ENCODE results near the gene BAIAP2L1. TPM values are rescaled to one million over a fixed set of nuclear protein-coding genes. Genes with fewer than 3 reads are reported as not detected.

The BAIAP2L1 gene
- total RNA-seq, 1 donor from 2014 or later = 21.6 TPM

- peaks cover 4% of the 10 kb centered on the region for H3K36me3 ChIP-seq (ENCODE audit: insufficient read depth, low read length)
- H3K27me3 ChIP-seq (ENCODE audit: insufficient read depth, low read length) = no peaks in the 10 kb centered on the region
- H3K4me2 ChIP-seq (ENCODE audit: low read length) = no peak overlapping the region
- H3K9ac ChIP-seq (ENCODE audit: low read length) = no peak overlapping the region
- Mint-ChIP-seq H3K9me3 (ENCODE audit: unreplicated experiment) (no peaks in the 10 kb centered on the region), H3K27me3 (ENCODE audit: low read depth, unreplicated experiment) (no peaks in the 10 kb centered on the region), H3K4me3 (ENCODE audit: unreplicated experiment) (no peak overlapping the region), H3K27ac (ENCODE audit: unreplicated experiment) (no peak overlapping the region), H3K4me1 (ENCODE audit: low read depth, unreplicated experiment) (peaks cover 16% of the 10 kb centered on the region), H3K36me3 (ENCODE audit: low read depth, unreplicated experiment) (peaks cover 20% of the 10 kb centered on the region)
- H3K27ac ChIP-seq (ENCODE audit: low read depth, low read length) = no peak overlapping the region
- no peak for DNase-seq (ENCODE audit: low read depth)
- TF ChIP-seq EZH2 (IDR thresholded peaks at IDR 0.05; ENCODE audit: insufficient read depth, low read length) = no peak
- TF ChIP-seq CTCF (IDR thresholded peaks at IDR 0.05; ENCODE audit: insufficient read depth, low read depth, low read length) = no peak
- no peaks in the 10 kb centered on the region for H3K79me2 ChIP-seq (ENCODE audit: insufficient read depth, low read length)
- H3K4me1 ChIP-seq (ENCODE audit: insufficient read depth, low read length) = no peaks in the 10 kb centered on the region
- no peak overlapping the region for H3K4me3 ChIP-seq (ENCODE audit: insufficient read depth, low read depth, low read length)
- FAIRE-seq = no peak
- no peak overlapping the region for H2AFZ ChIP-seq (ENCODE audit: low read depth, low read length)
- H3K9me3 ChIP-seq (ENCODE audit: insufficient read depth, low read depth, low read length) = no peaks in the 10 kb centered on the region
- H4K20me1 ChIP-seq (ENCODE audit: insufficient read depth, low read length) = no peaks in the 10 kb centered on the region
Observed at GRCh38 chr7:98309566-98309965, 91.3 kb downstream of the BAIAP2L1 start.

- Mint-ChIP-seq H3K27ac (ENCODE audit: unreplicated experiment) (no peak overlapping the region), H3K9me3 (ENCODE audit: unreplicated experiment) (no peaks in the 10 kb centered on the region), H3K27me3 (ENCODE audit: low read depth, unreplicated experiment) (no peaks in the 10 kb centered on the region), H3K36me3 (ENCODE audit: low read depth, unreplicated experiment) (peaks cover 20% of the 10 kb centered on the region), H3K4me1 (ENCODE audit: low read depth, unreplicated experiment) (peaks cover 9% of the 10 kb centered on the region), H3K4me3 (ENCODE audit: unreplicated experiment) (no peak overlapping the region)
- Histone ChIP-seq H3K4me1 (ENCODE audit: insufficient read depth, low read length) (no peaks in the 10 kb centered on the region), H3K79me2 (ENCODE audit: insufficient read depth, low read length) (no peaks in the 10 kb centered on the region), H3K4me2 (ENCODE audit: low read length) (no peak overlapping the region), H3K27me3 (ENCODE audit: insufficient read depth, low read length) (no peaks in the 10 kb centered on the region), H2AFZ (ENCODE audit: low read depth, low read length) (no peak overlapping the region), H3K9me3 (ENCODE audit: insufficient read depth, low read depth, low read length) (no peaks in the 10 kb centered on the region), H3K36me3 (ENCODE audit: insufficient read depth, low read length) (peaks cover 4% of the 10 kb centered on the region), H3K4me3 (ENCODE audit: insufficient read depth, low read depth, low read length) (no peak overlapping the region), H3K27ac (ENCODE audit: low read depth, low read length) (no peak overlapping the region), H4K20me1 (ENCODE audit: insufficient read depth, low read length) (no peaks in the 10 kb centered on the region), H3K9ac (ENCODE audit: low read length) (no peak overlapping the region)
- FAIRE-seq = no peak
- TF ChIP-seq CTCF (IDR thresholded peaks at IDR 0.05; ENCODE audit: insufficient read depth, low read depth, low read length) = no peak
- no peak for TF ChIP-seq EZH2 (IDR thresholded peaks at IDR 0.05; ENCODE audit: insufficient read depth, low read length)
- no peak for DNase-seq (ENCODE audit: low read depth)
Observed at GRCh38 chr7:98307971-98308466, 92.9 kb downstream of the BAIAP2L1 start.

GRCh38 chr7:98305951-98306535, 94.8 kb downstream of the BAIAP2L1 start:
- Mint-ChIP-seq H3K9me3 (ENCODE audit: unreplicated experiment) (no peaks in the 10 kb centered on the region), H3K27me3 (ENCODE audit: low read depth, unreplicated experiment) (no peaks in the 10 kb centered on the region), H3K27ac (ENCODE audit: unreplicated experiment) (no peak overlapping the region), H3K4me1 (ENCODE audit: low read depth, unreplicated experiment) (peaks cover under 1% of the 10 kb centered on the region), H3K36me3 (ENCODE audit: low read depth, unreplicated experiment) (peaks cover 21% of the 10 kb centered on the region), H3K4me3 (ENCODE audit: unreplicated experiment) (no peak overlapping the region)
- Histone ChIP-seq H3K36me3 (ENCODE audit: insufficient read depth, low read length) (peaks cover 4% of the 10 kb centered on the region), H3K9me3 (ENCODE audit: insufficient read depth, low read depth, low read length) (no peaks in the 10 kb centered on the region), H4K20me1 (ENCODE audit: insufficient read depth, low read length) (no peaks in the 10 kb centered on the region), H3K9ac (ENCODE audit: low read length) (no peak overlapping the region), H3K4me1 (ENCODE audit: insufficient read depth, low read length) (no peaks in the 10 kb centered on the region), H2AFZ (ENCODE audit: low read depth, low read length) (no peak overlapping the region), H3K79me2 (ENCODE audit: insufficient read depth, low read length) (no peaks in the 10 kb centered on the region), H3K27ac (ENCODE audit: low read depth, low read length) (no peak overlapping the region), H3K4me3 (ENCODE audit: insufficient read depth, low read depth, low read length) (no peak overlapping the region), H3K4me2 (ENCODE audit: low read length) (no peak overlapping the region), H3K27me3 (ENCODE audit: insufficient read depth, low read length) (no peaks in the 10 kb centered on the region)
- FAIRE-seq (no peak), DNase-seq (ENCODE audit: low read depth) (no peak)
- TF ChIP-seq EZH2 (IDR thresholded peaks at IDR 0.05; ENCODE audit: insufficient read depth, low read length) = no peak
- no peak for TF ChIP-seq CTCF (IDR thresholded peaks at IDR 0.05; ENCODE audit: insufficient read depth, low read depth, low read length)
